NCI-H2196 treated with DMSO at 0.1 percent for 48 hours (cell line): ENCODE measurements around the gene SPON1.
"Not testable (repeated sequence)": the region's sequence is repeated elsewhere in the genome, so short reads cannot be mapped to it uniquely, and the experiment has no call there.

Experiments used
- DNase-seq: peaks from one replicate; lab custom pipeline; 2025; ENCODE audit not compliant: unreplicated experiment; lab: John Stamatoyannopoulos, UW

The SPON1 gene

GRCh38 chr11:14081581-14082231 lies 119.2 kb downstream of the SPON1 start:
- no peak for DNase-seq

GRCh38 chr11:14082338-14082737 lies 119.8 kb downstream of the SPON1 start:
- DNase-seq, result no peak

- DNase-seq, result not testable (repeated sequence)
These were observed 126.3 kb downstream of the SPON1 start for GRCh38 chr11:14088861-14089260.

- DNase-seq, result no peak
These were observed 127.4 kb downstream of the SPON1 start for GRCh38 chr11:14089690-14090462.

- DNase-seq, result not testable (repeated sequence)
These were observed 128.1 kb downstream of the SPON1 start for GRCh38 chr11:14090631-14091030.

GRCh38 chr11:14093065-14093464 lies 130.5 kb downstream of the SPON1 start:
- no peak for DNase-seq

- no peak for DNase-seq
These were observed 132.0 kb downstream of the SPON1 start for GRCh38 chr11:14094481-14095037.

GRCh38 chr11:14095882-14096281 lies 133.4 kb downstream of the SPON1 start:
- DNase-seq, result no peak

GRCh38 chr11:14096606-14097005 lies 134.1 kb downstream of the SPON1 start:
- DNase-seq, result no peak

- no peak for DNase-seq
These were observed 138.9 kb downstream of the SPON1 start for GRCh38 chr11:14101388-14101787.

- no peak for DNase-seq
These were observed 140.2 kb downstream of the SPON1 start for GRCh38 chr11:14102766-14103165.

- DNase-seq, result no peak
These were observed 142.9 kb downstream of the SPON1 start for GRCh38 chr11:14105446-14105845.

- no peak for DNase-seq
These were observed 144.0 kb downstream of the SPON1 start for GRCh38 chr11:14106303-14107049.

- no peak for DNase-seq
These were observed 144.5 kb downstream of the SPON1 start for GRCh38 chr11:14107050-14107430.

GRCh38 chr11:14109742-14110141 lies 147.2 kb downstream of the SPON1 start:
- DNase-seq, result no peak

GRCh38 chr11:14110629-14111028 lies 148.1 kb downstream of the SPON1 start:
- DNase-seq, result no peak

GRCh38 chr11:14111496-14111895 lies 149.0 kb downstream of the SPON1 start:
- DNase-seq, result no peak

- no peak for DNase-seq
These were observed 150.2 kb downstream of the SPON1 start for GRCh38 chr11:14112721-14113120.

- no peak for DNase-seq
These were observed 151.7 kb downstream of the SPON1 start for GRCh38 chr11:14114269-14114668.

GRCh38 chr11:14114786-14115185 lies 152.3 kb downstream of the SPON1 start:
- DNase-seq, result no peak

- no peak for DNase-seq
These were observed 155.1 kb downstream of the SPON1 start for GRCh38 chr11:14117632-14118031.

GRCh38 chr11:14118072-14118471 lies 155.5 kb downstream of the SPON1 start:
- no peak for DNase-seq
